UCSD-AML1 (cell line): ENCODE data around the gene GOLPH3L.
"Not testable (repeated sequence)": the region's sequence is repeated elsewhere in the genome, so short reads cannot be mapped to it uniquely, and the experiment has no call there.

Source experiments
- DNase-seq: peaks from one replicate; lab custom pipeline; 2025; ENCODE audit not compliant: unreplicated experiment; lab: John Stamatoyannopoulos, UW

Gene GOLPH3L

DNA sequence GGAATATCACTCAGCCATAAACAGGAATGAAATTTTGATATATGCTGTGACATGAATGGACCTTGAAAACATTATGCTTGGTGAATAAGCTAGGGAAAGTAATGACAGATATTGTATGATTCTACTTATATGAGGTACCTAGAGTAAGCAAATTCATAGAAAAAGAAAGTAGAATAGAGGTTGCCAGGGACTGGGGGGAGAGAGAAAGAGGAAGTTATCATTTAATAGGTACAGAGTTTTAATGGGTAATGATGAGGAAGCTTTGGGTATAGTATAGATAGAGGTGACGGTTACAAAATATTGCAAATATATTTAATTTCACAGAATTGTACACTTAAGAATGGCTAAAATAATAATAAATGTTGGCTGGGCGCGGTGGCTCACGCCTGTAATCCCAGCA lies 36.4 kb downstream of the GOLPH3L start:
- no peak for DNase-seq

DNA sequence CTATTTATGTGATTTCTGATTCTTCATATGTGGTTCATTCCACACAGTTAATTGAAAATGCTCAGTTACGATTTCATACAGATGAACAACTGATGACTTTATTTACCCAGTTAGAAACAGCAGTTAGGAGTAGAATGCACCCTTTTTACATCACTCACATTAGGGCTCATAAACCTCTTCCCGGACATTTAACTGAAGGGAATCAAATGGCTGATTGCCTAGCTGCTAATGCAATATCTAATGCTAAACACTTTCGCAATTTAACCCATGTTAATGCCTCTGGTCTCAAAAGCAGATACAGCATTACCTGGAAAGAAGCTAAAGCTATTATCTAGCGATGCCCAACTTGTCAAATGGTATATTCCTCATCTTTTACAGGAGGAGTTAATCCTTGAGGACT lies 39.9 kb downstream of the GOLPH3L start:
- not testable (repeated sequence) for DNase-seq

DNA sequence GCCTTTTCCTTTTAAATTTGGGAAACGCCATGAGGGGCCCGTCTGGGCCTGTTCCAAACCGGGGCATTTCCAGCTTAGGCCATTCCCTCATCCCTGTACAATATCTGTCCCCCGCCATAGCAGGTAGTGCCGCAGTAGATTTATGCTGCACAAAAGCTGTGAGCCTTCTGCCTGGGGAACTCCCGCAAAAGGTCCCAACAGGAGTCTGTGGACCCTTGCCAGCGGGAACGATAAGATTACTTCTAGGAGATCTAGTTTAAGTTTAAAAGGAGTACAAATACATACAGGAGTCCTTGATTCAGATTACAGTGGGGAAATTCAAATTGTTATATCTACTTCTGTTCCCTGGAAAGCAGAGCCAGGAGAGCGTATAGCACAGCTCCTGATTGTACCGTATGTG lies 42.3 kb downstream of the GOLPH3L start:
- not testable (repeated sequence) for DNase-seq

DNA sequence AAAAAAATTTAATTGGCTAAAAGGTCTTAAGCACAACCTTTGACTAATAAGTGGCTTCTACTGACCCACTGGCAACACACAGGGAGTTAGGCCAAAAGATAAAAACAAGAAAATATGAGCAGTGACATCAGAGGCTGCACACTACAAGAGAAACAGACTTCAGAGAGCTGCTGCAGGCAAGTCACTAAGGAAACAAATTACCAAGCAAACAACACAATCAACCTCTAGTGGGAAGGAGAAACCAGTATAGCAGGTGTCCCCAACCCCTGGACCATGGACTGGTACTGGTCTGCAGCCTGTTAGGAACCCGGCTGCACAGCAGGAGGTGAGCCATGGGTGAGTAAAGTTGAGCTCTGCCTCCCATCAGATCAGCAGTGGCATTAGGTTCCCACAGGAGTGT lies 46.8 kb downstream of the GOLPH3L start:
- DNase-seq, result no peak

DNA sequence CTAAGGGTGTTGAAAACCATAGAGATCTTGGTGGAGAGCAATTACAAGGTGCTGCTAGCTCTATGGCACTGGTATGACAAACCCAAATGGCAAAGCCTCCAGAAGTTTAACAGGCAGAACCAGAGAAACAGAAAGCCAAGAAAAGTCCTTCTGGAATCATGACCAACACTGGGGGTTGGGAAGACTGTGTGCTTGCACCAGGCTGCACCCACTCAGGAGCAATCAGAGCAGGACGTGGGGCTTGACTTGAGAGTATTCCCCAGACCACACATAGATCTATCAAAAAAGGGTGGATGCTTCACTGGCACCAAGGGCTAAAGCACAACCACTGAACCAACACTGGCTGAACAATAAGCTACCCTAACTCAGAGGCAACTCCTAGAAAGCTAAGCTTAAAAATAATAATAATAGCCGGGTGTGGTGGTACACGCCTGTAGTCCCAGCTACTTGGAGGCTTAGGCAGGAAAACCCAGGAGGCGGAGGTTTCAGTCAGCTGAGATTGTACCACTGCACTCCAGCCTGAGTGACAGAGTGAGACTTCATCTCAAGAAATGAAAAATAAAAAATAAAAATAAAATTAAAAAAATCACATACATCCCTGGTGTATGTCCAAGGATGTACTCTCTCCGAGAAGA lies 47.4 kb downstream of the GOLPH3L start:
- DNase-seq, result no peak

GRCh38 chr1:150642296-150642695 lies 54.7 kb downstream of the GOLPH3L start:
- no peak for DNase-seq

GRCh38 chr1:150641126-150641815 lies 55.7 kb downstream of the GOLPH3L start:
- DNase-seq, result not testable (repeated sequence)

GRCh38 chr1:150638430-150638829 lies 58.5 kb downstream of the GOLPH3L start:
- DNase-seq, result not testable (repeated sequence)

- DNase-seq, result not testable (repeated sequence)
Observed at GRCh38 chr1:150634839-150635622, 61.9 kb downstream of the GOLPH3L start.

DNA sequence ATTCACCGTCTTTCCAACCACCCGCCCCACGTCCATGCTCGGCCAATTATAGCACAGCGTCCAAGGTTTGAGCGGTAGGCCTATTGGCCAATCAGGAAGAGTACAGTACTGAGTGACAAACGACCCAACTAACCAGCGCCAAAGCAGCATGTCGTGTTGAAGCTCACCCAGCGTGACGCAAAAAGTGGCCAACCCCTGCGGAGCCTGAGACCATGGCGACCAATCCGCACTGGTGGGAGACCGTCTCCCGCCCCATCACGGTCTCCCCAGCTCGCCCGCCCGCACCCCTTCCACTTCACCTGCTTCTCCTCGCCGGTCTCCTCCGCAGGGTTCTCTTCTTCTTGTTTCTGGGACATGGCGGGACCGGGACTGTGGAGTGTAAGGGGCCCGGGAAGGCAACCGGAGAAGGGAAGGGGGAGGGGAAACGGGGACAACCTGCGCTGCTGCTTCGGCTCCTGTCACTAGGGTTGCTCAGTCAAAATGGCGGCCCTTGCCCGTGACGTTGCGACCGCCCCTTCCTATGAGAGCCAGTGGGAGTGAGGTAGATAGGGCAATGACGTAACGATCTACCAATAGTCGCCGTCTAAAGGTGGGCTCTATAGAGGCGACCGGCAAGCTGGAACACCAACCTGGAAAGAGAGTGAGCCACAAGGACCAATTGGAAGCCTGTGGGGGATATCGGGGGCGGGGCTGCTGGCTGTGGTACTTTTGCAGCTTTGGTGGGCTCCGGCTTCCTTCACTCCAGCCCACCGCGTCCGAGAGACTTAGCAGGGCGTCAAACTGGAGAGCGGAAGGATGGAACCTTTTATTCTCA lies 67.6 kb downstream of the GOLPH3L start, which contains the start of gene ENSA:
Gene ENSA (minus strand): TSS at position 498 of the 814 bp plus-strand sequence. CDS start 142 bp downstream, at position 356.
- DNase-seq, result peak; percentile 94

- no peak for DNase-seq
Observed at GRCh38 chr1:150628766-150629114, 68.2 kb downstream of the GOLPH3L start.

DNA sequence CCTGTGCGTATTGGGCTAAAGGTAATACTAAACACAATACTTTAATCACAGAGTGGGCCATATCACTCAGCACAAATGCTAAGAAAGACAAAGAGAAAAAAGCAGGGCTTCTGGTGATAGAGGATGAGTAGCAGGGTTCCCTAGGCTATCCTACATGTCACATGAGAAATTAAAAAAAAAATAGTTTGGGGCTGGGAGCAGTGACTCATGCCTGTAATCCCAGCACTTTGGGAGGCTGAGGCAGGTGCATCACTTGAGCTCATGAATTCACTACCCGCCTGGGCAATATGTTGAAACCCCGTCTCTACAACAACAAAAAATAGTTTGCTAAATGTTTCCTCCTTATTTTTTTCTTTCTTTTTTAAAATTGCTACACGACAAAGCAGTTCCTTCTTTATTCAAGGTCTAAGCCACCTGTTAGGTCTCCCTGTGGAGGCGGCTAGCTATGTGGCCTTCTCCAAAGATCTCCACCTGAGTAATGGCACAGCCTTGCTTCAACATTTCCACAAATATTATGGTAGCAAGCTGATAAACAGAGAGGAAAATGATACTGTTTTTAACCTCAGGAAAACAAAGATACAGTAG lies 69.0 kb downstream of the GOLPH3L start:
- no peak for DNase-seq

DNA sequence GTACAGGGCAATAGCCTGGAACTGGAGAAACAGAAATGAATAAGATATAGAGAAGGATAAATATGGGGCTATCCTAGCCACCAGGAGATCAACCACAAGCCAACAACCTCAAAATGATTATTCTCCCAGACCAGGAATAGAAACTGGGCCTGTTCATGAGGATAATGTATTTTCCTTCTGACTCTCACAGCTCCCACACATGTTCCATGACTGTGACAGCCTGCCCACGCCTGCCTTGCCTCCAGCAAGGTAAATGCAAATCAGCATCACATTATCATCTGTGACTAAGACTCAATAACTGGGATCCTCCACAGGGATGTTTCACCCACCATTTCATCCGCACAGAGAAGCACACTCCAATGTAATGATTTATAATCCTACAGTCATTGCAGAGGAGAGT lies 70.8 kb downstream of the GOLPH3L start:
- DNase-seq, result no peak

DNA sequence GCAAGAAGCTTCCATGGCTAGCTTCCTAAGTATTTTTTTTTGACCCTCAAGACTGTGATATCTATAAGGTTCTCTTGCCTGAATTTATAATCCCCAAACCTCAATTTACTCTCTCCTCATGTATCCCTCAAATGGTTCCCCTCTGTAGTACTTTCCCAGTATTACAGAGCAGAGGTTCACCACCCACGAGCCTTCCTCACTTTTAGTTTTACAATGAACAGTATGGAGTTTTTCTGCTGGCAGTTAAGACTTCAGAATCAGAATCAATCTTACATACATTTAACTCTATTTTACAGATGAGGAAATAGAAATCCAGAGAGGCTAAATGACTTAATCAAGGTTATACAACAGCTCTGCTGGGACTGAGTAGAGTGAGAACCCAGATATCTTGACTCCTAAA lies 72.4 kb downstream of the GOLPH3L start:
- not testable (repeated sequence) for DNase-seq

GRCh38 chr1:150624134-150624533 lies 72.8 kb downstream of the GOLPH3L start:
- not testable (repeated sequence) for DNase-seq

DNA sequence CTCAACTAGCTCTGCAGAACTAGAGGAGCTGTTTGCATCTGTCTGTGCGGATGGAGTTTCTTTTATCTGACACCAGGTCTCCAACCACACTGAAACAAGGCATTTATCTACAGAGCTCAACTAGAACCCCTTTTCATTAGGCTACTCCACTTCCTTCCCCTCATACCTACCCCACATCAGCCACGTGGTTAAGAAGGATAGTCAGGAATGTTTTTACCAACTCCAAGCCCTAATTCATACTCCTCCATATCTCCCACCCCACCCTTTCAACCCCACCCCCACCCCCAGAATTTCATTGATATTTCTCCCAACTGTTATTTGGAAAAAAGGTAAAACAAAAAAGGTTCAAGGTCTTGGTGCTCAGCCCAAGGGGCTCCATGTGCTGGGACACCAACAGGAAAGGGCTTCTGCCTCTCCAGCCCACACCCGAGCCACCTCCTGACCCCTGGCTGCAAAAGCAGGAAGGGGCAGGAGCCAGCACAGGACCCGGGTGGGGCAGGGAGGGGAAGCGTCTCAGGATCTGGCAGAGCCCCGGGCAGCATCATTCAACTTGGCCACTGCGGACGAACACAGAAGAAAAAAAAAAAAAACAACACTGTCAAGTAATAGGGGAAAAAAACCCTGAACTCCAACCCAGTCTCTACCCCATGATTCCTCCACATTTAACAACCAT lies 74.5 kb downstream of the GOLPH3L start:
- peak; percentile 16 for DNase-seq

- peak; percentile 24 for DNase-seq
Observed at GRCh38 chr1:150621497-150622302, 75.3 kb downstream of the GOLPH3L start.

GRCh38 chr1:150620919-150621318 lies 76.0 kb downstream of the GOLPH3L start:
- no peak for DNase-seq
